Measurements from ENCODE around the gene PHYH.

- no peak for TF ChIP-seq POLR2AphosphoS5 (IDR thresholded peaks at IDR 0.05; ENCODE audit: low read depth, low read length)
- TF ChIP-seq POLR2A (IDR thresholded peaks at IDR 0.05; ENCODE audit: low read depth, low read length) = no peak
- TF ChIP-seq TAF1 (IDR thresholded peaks at IDR 0.05; ENCODE audit: borderline replicate concordance, low read depth, low read length) = no peak
Measured at GRCh38 chr10:13310518-13311176, 10.8 kb upstream of the PHYH start.

All from GM12892 (cell line).